SK-N-SH (cell line): Measurements from ENCODE around the gene MAPKAPK3. TPM values are rescaled to one million over a fixed set of nuclear protein-coding genes. Genes with fewer than 3 reads are reported as not detected.
A peak's percentile ranks its signal among the peaks of the same experiment; 100 is the strongest.

Experiments used
- CTCF ChIA-PET: fragments of 300-600, 350-600 bp; formaldehyde crosslinking; extraction: SDS; loops from one replicate; lab custom pipeline; 2021; lab: Yijun Ruan, JAX
- POLR2A ChIA-PET: fragments of 350-600 bp; sonication (Branson Sonifier 250); formaldehyde crosslinking; extraction: SDS; loops from one replicate; lab custom pipeline; 2020; ENCODE audit warnings: antibody characterized with exemption, inconsistent platforms; lab: Yijun Ruan, JAX
- DNase-seq: peaks from one replicate; pipeline ENCODE4 v3.0.0; 2012
- H2AFZ ChIP-seq: fragments of 200-600 bp; sonication (generic); 2 replicates; pipeline ENCODE4 v1.8.1; 2016; ENCODE audit warnings: antibody characterized with exemption, mild to moderate bottlenecking, low read depth
- H3F3A ChIP-seq: fragments of 200-600 bp; sonication (generic); replicated peaks from 2 replicates; pipeline ENCODE3; 2016; ENCODE audit warnings: antibody characterized with exemption, mild to moderate bottlenecking; ENCODE audit not compliant: insufficient read depth
- H3K27ac ChIP-seq, 2 experiments: fragments of 200-500 bp in 1 of 2; fragments of 200-600 bp in 1 of 2; sonication (Bioruptor generic) in 1 of 2; sonication (generic), shearing (Covaris generic) in 1 of 2; 2 replicates each; pipeline versions ENCODE4 v1.5.1 to v1.6.1; 2014 to 2016; ENCODE audit warnings: low read depth in 2 of 2, inconsistent platforms in 1 of 2, low read length in 1 of 2, mild to moderate bottlenecking in 1 of 2, mixed read lengths in 1 of 2
- H3K27me3 ChIP-seq: fragments of 200-600 bp; sonication (generic), shearing (Covaris generic); 2 replicates; pipeline ENCODE4 v1.6.1; 2016; ENCODE audit warnings: mixed run types; ENCODE audit not compliant: insufficient read depth
- H3K36me3 ChIP-seq, 2 experiments: fragments of 200-500 bp in 1 of 2; fragments of 200-600 bp in 1 of 2; sonication (Bioruptor generic) in 1 of 2; sonication (generic) in 1 of 2; replicated peaks in 1 of 2; 2 replicates each; pipeline versions ENCODE3 to v1.5.1; 2014 to 2016; ENCODE audit warnings: low read length in 1 of 2, mild to moderate bottlenecking in 1 of 2; ENCODE audit not compliant: insufficient read depth in 2 of 2, control insufficient read depth in 1 of 2
- H3K4me1 ChIP-seq, 2 experiments: fragments of 200-500 bp in 1 of 2; fragments of 200-600 bp in 1 of 2; sonication (Bioruptor generic) in 1 of 2; sonication (generic), shearing (Covaris generic) in 1 of 2; 2 replicates each; pipeline versions ENCODE4 v1.5.1 to v1.6.1; 2014 to 2016; ENCODE audit warnings: low read depth in 1 of 2, low read length in 1 of 2, mixed run types in 1 of 2; ENCODE audit not compliant: insufficient read depth in 2 of 2, control insufficient read depth in 1 of 2
- H3K4me2 ChIP-seq: fragments of 200-600 bp; sonication (generic), shearing (Covaris generic); 2 replicates; pipeline ENCODE4 v1.6.1; 2017; ENCODE audit warnings: mixed run types
- H3K4me3 ChIP-seq, 2 experiments: fragments of 200-500 bp in 1 of 2; fragments of 200-600 bp in 1 of 2; sonication (Bioruptor generic) in 1 of 2; sonication (generic), shearing (Covaris generic) in 1 of 2; 2 replicates each; pipeline versions ENCODE4 v1.5.1 to v1.8.1; 2014 to 2016; ENCODE audit warnings: low read depth in 2 of 2, inconsistent platforms in 1 of 2, low read length in 1 of 2, mild to moderate bottlenecking in 1 of 2, mixed read lengths in 1 of 2, moderate library complexity in 1 of 2
- H3K79me2 ChIP-seq: fragments of 200-600 bp; sonication (generic); 2 replicates; pipeline ENCODE4 v1.8.1; 2017; ENCODE audit warnings: mild to moderate bottlenecking; ENCODE audit not compliant: insufficient read depth
- H3K9ac ChIP-seq: fragments of 200-600 bp; sonication (generic); 2 replicates; pipeline ENCODE4 v1.6.1; 2017; ENCODE audit warnings: mixed run types
- H3K9me2 ChIP-seq: fragments of 200-600 bp; sonication (generic); 2 replicates; pipeline ENCODE4 v1.6.1; 2017; ENCODE audit warnings: mixed run types
- H3K9me3 ChIP-seq: fragments of 200-600 bp; sonication (generic); 2 replicates; pipeline ENCODE4 v1.6.1; 2017; ENCODE audit warnings: mixed run types, mild to moderate bottlenecking, moderate library complexity
- H4K20me1 ChIP-seq: fragments of 200-600 bp; sonication (generic); 2 replicates; pipeline ENCODE4 v1.6.1; 2017; ENCODE audit warnings: mild to moderate bottlenecking, mixed run types; ENCODE audit not compliant: insufficient read depth
- CHD2 ChIP-seq: fragments of 150-350 bp; IDR thresholded peaks from 2 replicates; pipeline ENCODE4 v1.6.1; 2018; ENCODE audit warnings: low read length; ENCODE audit not compliant: partially characterized antibody
- CTCF ChIP-seq: fragments of 200-600 bp; sonication (generic); IDR thresholded peaks from 2 replicates; pipeline ENCODE4 v1.6.1; 2017; ENCODE audit warnings: antibody characterized with exemption, mild to moderate bottlenecking, moderate library complexity
- ELF1 ChIP-seq: IDR thresholded peaks from 2 replicates; pipeline ENCODE4 v1.4.0; 2012
- EZH2phosphoT487 ChIP-seq: fragments of 200-600 bp; sonication (generic); IDR thresholded peaks from 2 replicates; pipeline ENCODE4 v1.6.1; 2017; ENCODE audit warnings: low read depth, mixed run types, mild to moderate bottlenecking, antibody characterized with exemption, moderate library complexity, borderline replicate concordance
- FOXJ3 ChIP-seq: sonication (generic); formaldehyde crosslinking; IDR thresholded peaks from 2 replicates; pipeline ENCODE4 v1.5.1; 2020; ENCODE audit warnings: mild to moderate bottlenecking, missing genetic modification reagents
- FOXM1 ChIP-seq: IDR thresholded peaks from 2 replicates; pipeline ENCODE4 v1.4.0; 2012; ENCODE audit warnings: low read depth, mild to moderate bottlenecking
- GATA2 ChIP-seq: sonication (generic); formaldehyde crosslinking; IDR thresholded peaks from 2 replicates; pipeline ENCODE4 v1.5.0; 2020; ENCODE audit warnings: mild to moderate bottlenecking, missing genetic modification reagents
- IRF3 ChIP-seq: fragments of 150-350 bp; IDR thresholded peaks from 2 replicates; pipeline ENCODE4 v1.6.1; 2016; ENCODE audit warnings: mild to moderate bottlenecking, low read depth, low read length
- MEF2A ChIP-seq: IDR thresholded peaks from 2 replicates; pipeline ENCODE4 v1.4.0; 2012; ENCODE audit warnings: low read depth, borderline replicate concordance
- MXI1 ChIP-seq: IDR thresholded peaks from 2 replicates; pipeline ENCODE4 v1.6.1; 2012; ENCODE audit warnings: mild to moderate bottlenecking, low read depth, low read length, improper control_type of control experiment
- NFIC ChIP-seq: IDR thresholded peaks from 2 replicates; pipeline ENCODE4 v1.4.0; 2012; ENCODE audit warnings: borderline replicate concordance
- PBX3 ChIP-seq: IDR thresholded peaks from 2 replicates; pipeline ENCODE4; 2012
- POLR2AphosphoS5 ChIP-seq: IDR thresholded peaks from 2 replicates; pipeline ENCODE4 v1.6.1; 2012; ENCODE audit warnings: low read depth, low read length
- RAD21 ChIP-seq: IDR thresholded peaks from 2 replicates; pipeline ENCODE4 v1.6.1; 2012; ENCODE audit warnings: mild to moderate bottlenecking, low read length
- RXRA ChIP-seq: IDR thresholded peaks from 2 replicates; pipeline ENCODE4 v1.4.0; 2012; ENCODE audit warnings: low read depth, mild to moderate bottlenecking, borderline replicate concordance
- SIN3A ChIP-seq: IDR thresholded peaks from 2 replicates; pipeline ENCODE4 v1.6.1; 2012; ENCODE audit warnings: low read depth, mild to moderate bottlenecking, low read length, moderate library complexity, borderline replicate concordance
- SMC3 ChIP-seq: IDR thresholded peaks from 2 replicates; pipeline ENCODE4 v1.6.1; 2012; ENCODE audit warnings: low read depth, low read length, improper control_type of control experiment
- TAF1 ChIP-seq: IDR thresholded peaks from 2 replicates; pipeline ENCODE4 v1.6.1; 2012; ENCODE audit warnings: low read depth, mild to moderate bottlenecking, low read length, moderate library complexity, borderline replicate concordance
- USF2 ChIP-seq: fragments of 150-350 bp; IDR thresholded peaks from 2 replicates; pipeline ENCODE4 v1.6.1; 2017; ENCODE audit warnings: antibody characterized with exemption, low read length, low read depth, borderline replicate concordance
- YY1 ChIP-seq: IDR thresholded peaks from 2 replicates; pipeline ENCODE4 v1.4.0; 2012; ENCODE audit warnings: low read depth, mild to moderate bottlenecking
- ZBTB33 ChIP-seq: IDR thresholded peaks from 2 replicates; pipeline ENCODE4 v1.4.0; 2012; ENCODE audit warnings: low read depth, borderline replicate concordance
- WGBS: methylation state at CpG from one replicate; pipeline ENCODE4 v1.1.6; 2017; ENCODE audit warnings: low lambda C conversion rate; 5-methylcytosine and 5-hydroxymethylcytosine counted together
- polyA plus RNA-seq, 3 experiments: library from polyadenylated mRNA; depleted of rRNA; stranded (reverse); fragments of >200 nt; gene quantifications; 2 replicates each; pipeline ENCODE4 v1.2.3, GENCODE V29; 2012

Gene MAPKAPK3
- polyA plus RNA-seq, 1 of the 3 experiments (the other 2 are of a cell fraction), result 29.4 TPM

- Histone ChIP-seq H3K4me3 (peak overlapping the region; percentile 75 to 78), H4K20me1 (no peaks in the 10 kb centered on the region), H3K27me3 (no peaks in the 10 kb centered on the region), H3K4me1 (peaks cover 0 to 30% of the 10 kb centered on the region in 2 experiments; a peak in 1 of 4 replicates), H3K79me2 (no peaks in the 10 kb centered on the region), H3F3A (peaks cover 7% of the 10 kb centered on the region), H2AFZ (peak overlapping the region; percentile 98), H3K9me2 (no peaks in the 10 kb centered on the region), H3K9me3 (no peaks in the 10 kb centered on the region), H3K36me3 (no peaks in the 10 kb centered on the region), H3K4me2 (peak overlapping the region; percentile 95), H3K9ac (peak overlapping the region; percentile 13; the same call in 1 of the 2 replicates), H3K27ac (peak overlapping the region; percentile 42 to 53; a peak in 3 of 4 replicates)
- DNase-seq, result peak; percentile 90
- POLR2A ChIA-PET, result interaction anchor here (0.6 to 1.6 kb wide), 3 partner anchors 36 to 769 kb away, joined by 3 to 8 read pairs (median 3); partner anchors contain the start of gene MANF
- CTCF ChIA-PET, result interaction anchor here (0.6 to 25.1 kb wide), 76 partner anchors 9 to 1089 kb away, joined by 3 to 648 read pairs (median 4); partner anchors contain the start of genes C3orf18, CYB561D2, DOCK3 and HEMK1
- under 1% methylated on average over 18 of the region's 24 CpGs for WGBS
- TF ChIP-seq YY1, result no peak
- no peak for TF ChIP-seq MEF2A
- peak; percentile 98 for TF ChIP-seq CTCF
- TF ChIP-seq USF2, result no peak
- TF ChIP-seq ELF1, result peak; percentile 71; the same call in 1 of the 2 replicates
- no peak for TF ChIP-seq EZH2phosphoT487
- no peak for TF ChIP-seq CHD2
- peak; percentile 99 for TF ChIP-seq RAD21
- TF ChIP-seq SIN3A, result no peak
- no peak for TF ChIP-seq MXI1
- TF ChIP-seq FOXM1, result no peak
- no peak for TF ChIP-seq ZBTB33
- no peak for TF ChIP-seq IRF3
- no peak for TF ChIP-seq POLR2AphosphoS5
- no peak for TF ChIP-seq PBX3
- TF ChIP-seq GATA2 (CRISPR knock-in tag), result no peak
- no peak for TF ChIP-seq TAF1
- no peak for TF ChIP-seq RXRA
- TF ChIP-seq FOXJ3 (CRISPR knock-in tag), result no peak
- no peak for TF ChIP-seq NFIC
- peak; percentile 93 for TF ChIP-seq SMC3
Measured at GRCh38 chr3:50616003-50616769, 765 bp upstream of the MAPKAPK3 start.
